Measurements from ENCODE around the gene FAM184A. TPM values are rescaled to one million over a fixed set of nuclear protein-coding genes. Genes with fewer than 3 reads are reported as not detected.

FAM184A gene
- total RNA-seq, 4 donors from 2014 or later = 19.3 to 37.1 (median 21.3) TPM

DNA sequence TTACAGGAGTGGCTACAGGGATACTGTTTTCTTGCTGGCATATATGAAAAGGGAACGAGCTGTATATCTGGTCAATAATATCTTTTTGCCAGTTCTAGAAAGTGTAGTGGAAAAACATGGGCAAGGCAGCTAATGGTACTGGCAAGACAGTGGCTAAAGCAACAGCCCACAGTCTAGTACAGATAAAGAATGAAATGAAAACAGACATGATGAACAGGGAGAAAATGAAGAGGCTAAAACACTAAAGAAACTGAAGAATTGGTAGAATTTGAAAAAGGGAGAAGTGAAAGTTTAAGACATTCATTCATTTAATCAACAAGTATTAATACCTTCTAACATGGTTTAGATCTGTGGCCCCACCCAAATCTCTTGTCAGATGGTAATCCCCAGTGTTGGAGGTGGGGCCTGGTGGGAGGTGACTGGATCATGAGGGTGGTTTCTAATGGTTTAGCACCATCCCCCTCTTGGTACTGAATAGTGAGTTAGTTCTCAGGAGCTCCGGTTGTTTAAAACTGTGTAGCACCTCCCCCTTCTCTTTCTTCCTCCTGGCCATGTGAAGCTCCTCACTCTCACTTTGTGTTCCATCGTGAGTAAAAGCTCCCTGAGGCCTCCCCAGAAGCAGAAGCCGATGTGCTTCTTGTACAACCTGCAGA lies 18.1 kb downstream of the FAM184A start:
- TF ChIP-seq POLR2A (IDR thresholded peaks at IDR 0.05) (no peak), CTCF (IDR thresholded peaks at IDR 0.05) (no peak)
- 76 to 86% methylated on average over 4 of the region's 4 CpGs for WGBS, 2 donors
- H3K4me3 ChIP-seq (replicated peaks in 1 of 3) = no peak overlapping the region
- H3K27ac ChIP-seq = no peak overlapping the region
- intact Hi-C loops (cut with DNase I) = no loop called here
- H3K36me3 ChIP-seq = no peaks in the 10 kb centered on the region
- no peak for DNase-seq
- H3K4me1 ChIP-seq = no peaks in the 10 kb centered on the region
- no peaks in the 10 kb centered on the region for H3K9me3 ChIP-seq
- H3K27me3 ChIP-seq = no peaks in the 10 kb centered on the region

DNA sequence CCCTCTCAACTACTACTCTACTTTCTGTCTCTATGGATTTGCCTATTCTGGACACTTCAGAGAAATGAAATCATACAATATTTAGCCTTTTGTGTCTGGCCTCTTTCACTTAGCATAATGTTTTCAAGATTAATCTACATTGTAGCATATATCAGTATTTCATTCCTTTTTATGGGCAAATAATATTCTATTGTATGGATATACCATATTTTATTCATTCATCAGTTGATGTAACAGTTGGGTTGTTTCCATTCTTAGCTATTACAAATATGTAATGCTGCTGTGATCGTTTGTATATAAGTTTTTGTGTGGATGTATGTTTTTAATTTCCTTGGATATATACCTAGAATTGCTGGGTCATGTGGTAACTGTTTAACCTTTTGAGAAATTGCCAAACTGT lies 23.4 kb downstream of the FAM184A start:
- Histone ChIP-seq H3K27ac (no peak overlapping the region), H3K4me1 (no peaks in the 10 kb centered on the region), H3K4me3 (replicated peaks in 1 of 3) (no peak overlapping the region), H3K36me3 (no peaks in the 10 kb centered on the region), H3K9me3 (no peaks in the 10 kb centered on the region), H3K27me3 (no peaks in the 10 kb centered on the region)
- WGBS, 2 donors = 94 to 96% methylated on average over 1 of the region's 1 CpG
- TF ChIP-seq POLR2A (IDR thresholded peaks at IDR 0.05) (no peak), CTCF (IDR thresholded peaks at IDR 0.05) (no peak)
- intact Hi-C loops (cut with DNase I) = no loop called here
- no peak for DNase-seq

DNA sequence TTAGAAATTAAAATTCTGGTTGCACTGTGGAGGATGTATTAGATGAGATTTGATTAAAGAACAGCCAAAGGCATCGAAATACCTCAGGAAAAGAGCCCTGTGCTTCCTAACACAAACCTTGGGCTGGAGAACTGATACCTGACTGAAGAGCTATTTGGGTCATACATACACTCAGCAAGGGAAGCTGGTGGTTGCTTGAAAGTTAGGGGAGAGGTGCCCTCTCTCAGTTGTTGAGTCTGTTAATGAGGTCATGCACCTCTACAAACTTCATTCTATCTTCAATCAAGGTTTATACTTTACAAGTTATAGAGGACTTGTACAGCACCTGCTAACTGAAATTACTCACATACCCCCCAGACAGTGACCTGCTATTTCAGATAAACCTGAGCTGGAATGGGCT lies 25.5 kb downstream of the FAM184A start:
- Histone ChIP-seq H3K27me3 (no peaks in the 10 kb centered on the region), H3K4me1 (no peaks in the 10 kb centered on the region), H3K4me3 (replicated peaks in 1 of 3) (no peak overlapping the region), H3K9me3 (no peaks in the 10 kb centered on the region), H3K27ac (no peak overlapping the region), H3K36me3 (no peaks in the 10 kb centered on the region)
- TF ChIP-seq CTCF (IDR thresholded peaks at IDR 0.05) = no peak
- TF ChIP-seq POLR2A (IDR thresholded peaks at IDR 0.05) = no peak
- intact Hi-C loops (cut with DNase I) = no loop called here
- WGBS, 2 donors = 74 to 84% methylated on average over 1 of the region's 1 CpG
- no peak for DNase-seq

GRCh38 chr6:119052292-119052889 lies 26.1 kb downstream of the FAM184A start:
- WGBS, 2 donors = 86 to 89% methylated on average over 2 of the region's 2 CpGs
- Histone ChIP-seq H3K4me3 (replicated peaks in 1 of 3) (no peak overlapping the region), H3K36me3 (no peaks in the 10 kb centered on the region), H3K9me3 (no peaks in the 10 kb centered on the region), H3K4me1 (no peaks in the 10 kb centered on the region), H3K27ac (no peak overlapping the region), H3K27me3 (no peaks in the 10 kb centered on the region)
- intact Hi-C loops (cut with DNase I) = no loop called here
- DNase-seq = no peak
- TF ChIP-seq POLR2A (IDR thresholded peaks at IDR 0.05) (no peak), CTCF (IDR thresholded peaks at IDR 0.05) (no peak)

DNA sequence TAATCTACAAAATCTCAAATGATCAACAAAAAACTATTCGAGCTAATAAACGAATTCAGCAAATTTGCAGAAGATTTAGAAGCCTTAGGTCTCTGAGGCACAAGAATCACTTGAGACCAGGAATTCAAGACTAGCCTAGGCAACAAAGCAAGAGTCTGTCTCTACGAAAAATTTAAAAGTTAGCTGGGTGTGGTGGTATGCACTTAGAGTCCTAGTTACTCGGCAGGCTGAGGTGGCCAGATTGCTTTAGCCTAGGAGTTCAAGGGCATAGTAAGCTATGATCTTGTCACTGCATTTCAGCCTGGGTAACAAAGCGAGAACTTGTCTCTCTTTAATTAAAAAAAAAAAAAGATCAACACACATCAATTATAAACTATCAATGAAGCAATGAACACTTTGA lies 34.2 kb downstream of the FAM184A start:
- Histone ChIP-seq H3K4me3 (replicated peaks in 1 of 3) (no peak overlapping the region), H3K36me3 (no peaks in the 10 kb centered on the region), H3K27me3 (no peaks in the 10 kb centered on the region), H3K9me3 (no peaks in the 10 kb centered on the region), H3K4me1 (peaks cover 0 to 5% of the 10 kb centered on the region in 2 donors), H3K27ac (no peak overlapping the region)
- TF ChIP-seq POLR2A (IDR thresholded peaks at IDR 0.05) (no peak), CTCF (IDR thresholded peaks at IDR 0.05) (no peak)
- 85 to 91% methylated on average over 5 of the region's 5 CpGs for WGBS, 2 donors
- no peak for DNase-seq
- intact Hi-C loops (cut with DNase I) = no loop called here
